HG02885 (cell line): ENCODE data around the gene KIF12.
"Not testable (repeated sequence)": the region's sequence is repeated elsewhere in the genome, so short reads cannot be mapped to it uniquely, and the experiment has no call there.

Experiments
- ATAC-seq: cut with Tn5 transposase; IDR thresholded peaks from one replicate; pipeline ENCODE4 v1.9.1; 2021; ENCODE audit warnings: mild to moderate bottlenecking; ENCODE audit not compliant: unreplicated experiment, poor library complexity

KIF12 gene

GRCh38 chr9:114098936-114099668 lies at the start of gene KIF12:
KIF12 (minus strand) TSS chr9:114099292; CDS start chr9:114099276, 16 bp downstream.
- no peak for ATAC-seq

- no peak for ATAC-seq
Measured at GRCh38 chr9:114146735-114147134, 47.6 kb upstream of the KIF12 start.

- no peak for ATAC-seq
Measured at GRCh38 chr9:114143234-114143633, 44.1 kb upstream of the KIF12 start.

- ATAC-seq = no peak
Measured at GRCh38 chr9:114141553-114142402, 42.7 kb upstream of the KIF12 start.

GRCh38 chr9:114140850-114141249 lies 41.8 kb upstream of the KIF12 start:
- ATAC-seq = no peak

DNA sequence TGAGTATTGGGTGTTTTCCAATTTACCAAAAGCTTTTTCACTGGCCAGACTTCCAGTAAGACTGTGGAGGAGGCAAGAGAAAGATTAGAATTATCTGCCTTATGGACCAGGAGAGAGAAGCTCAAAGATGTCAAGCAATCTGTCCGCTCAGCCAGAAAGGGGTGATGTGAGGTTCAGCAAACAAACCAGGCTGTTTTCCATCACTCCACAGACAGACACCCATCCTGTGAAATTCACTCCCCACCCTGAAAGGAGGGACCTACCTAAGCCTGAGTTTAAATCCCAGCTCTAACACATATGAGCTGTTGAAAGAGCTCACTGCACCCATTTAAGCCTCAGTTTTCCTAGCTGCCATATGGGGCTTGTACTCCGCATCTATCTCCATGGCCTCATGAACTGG lies 41.3 kb upstream of the KIF12 start:
- no peak for ATAC-seq

GRCh38 chr9:114139071-114139470 lies 40.0 kb upstream of the KIF12 start:
- no peak for ATAC-seq

- ATAC-seq = no peak
Measured at GRCh38 chr9:114138552-114138971, 39.5 kb upstream of the KIF12 start.

GRCh38 chr9:114137831-114138230 lies 38.7 kb upstream of the KIF12 start:
- ATAC-seq = no peak

- ATAC-seq = no peak
Measured at GRCh38 chr9:114134827-114135396, 35.8 kb upstream of the KIF12 start.

GRCh38 chr9:114132550-114132918 lies 33.4 kb upstream of the KIF12 start:
- ATAC-seq = no peak

GRCh38 chr9:114131808-114132549 lies 32.9 kb upstream of the KIF12 start:
- no peak for ATAC-seq

DNA sequence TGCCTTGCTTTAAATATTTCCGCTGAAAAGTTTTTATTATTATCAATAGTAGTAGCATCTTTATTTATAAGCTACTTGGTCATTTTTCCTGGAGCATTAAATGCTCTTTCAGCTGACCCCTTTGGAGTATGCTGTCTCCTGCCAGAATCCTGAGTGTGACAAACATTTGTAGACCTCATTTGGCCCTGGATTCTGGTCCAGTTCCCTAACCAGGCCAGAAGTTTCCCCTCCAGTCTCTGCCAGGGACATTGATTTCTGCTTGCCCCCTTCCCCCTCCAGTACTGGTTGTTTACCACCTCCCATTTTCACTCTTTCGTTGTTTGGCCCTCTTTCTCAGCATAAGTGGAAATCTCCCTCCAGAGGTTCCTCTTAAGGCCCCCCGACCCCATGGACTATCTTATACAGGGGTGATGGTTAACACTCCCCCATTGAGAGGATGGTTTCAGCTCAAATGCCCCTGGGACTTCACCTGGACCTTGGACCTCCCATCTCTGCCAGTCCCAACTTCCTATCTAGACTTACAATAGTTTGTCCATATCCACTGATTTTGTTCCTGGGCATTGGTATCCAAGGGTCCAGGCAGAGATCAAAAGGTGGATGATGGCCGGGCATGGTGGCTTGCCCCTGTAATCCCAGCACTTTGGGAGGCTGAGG lies 31.7 kb upstream of the KIF12 start:
- no peak for ATAC-seq

DNA sequence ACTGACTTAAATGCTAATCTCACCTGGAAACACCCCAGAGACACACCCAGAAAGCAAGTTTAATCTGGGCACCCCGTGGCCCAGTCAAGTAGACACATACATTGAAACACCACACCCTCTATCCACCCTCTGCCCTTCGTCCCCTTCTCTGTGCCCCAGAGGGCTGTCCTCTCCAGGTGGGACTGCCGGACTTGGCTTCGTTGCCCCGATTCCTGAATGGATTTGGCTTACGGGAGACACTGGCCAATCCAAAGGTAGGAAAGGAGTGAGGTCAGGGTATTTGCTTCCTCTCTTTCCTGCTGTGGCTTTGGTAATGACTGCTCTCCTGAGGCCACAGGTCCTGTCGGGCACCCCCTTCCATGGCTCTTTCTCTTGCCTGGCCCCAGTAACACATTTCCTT lies 31.0 kb upstream of the KIF12 start:
- no peak for ATAC-seq

- not testable (repeated sequence) for ATAC-seq
Measured at GRCh38 chr9:114128759-114129158, 29.7 kb upstream of the KIF12 start.

GRCh38 chr9:114126247-114127060 lies 27.4 kb upstream of the KIF12 start:
- ATAC-seq = no peak

DNA sequence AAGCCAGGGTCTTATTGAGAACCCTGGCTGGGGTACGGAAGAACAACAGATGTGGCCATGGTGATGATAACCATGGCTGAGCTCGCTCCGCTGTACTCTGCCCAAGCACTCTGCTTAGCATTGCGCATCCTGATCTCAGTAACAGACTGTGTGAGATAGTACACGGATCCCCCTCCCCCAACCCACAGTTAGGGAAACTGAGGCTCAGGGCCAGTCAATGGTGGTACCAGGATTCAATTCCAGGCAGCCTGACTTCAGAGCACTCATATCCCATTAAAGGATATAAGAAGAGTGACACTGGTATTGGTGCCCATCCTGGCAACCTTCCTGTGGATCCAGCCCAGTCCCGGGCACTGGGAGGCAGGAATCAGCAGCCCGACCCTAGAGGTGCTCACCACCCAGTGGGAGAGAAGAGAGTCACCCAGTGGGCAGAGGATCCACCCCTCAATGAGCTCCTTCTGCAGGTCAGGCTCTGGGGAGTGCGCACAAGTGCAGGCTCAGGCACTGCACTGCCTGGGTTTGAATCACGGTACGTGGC lies 26.5 kb upstream of the KIF12 start:
- ATAC-seq = no peak

- no peak for ATAC-seq
Measured at GRCh38 chr9:114124666-114125475, 25.8 kb upstream of the KIF12 start.
